ENCODE results near the gene ANKRD60. TPM values are rescaled to one million over a fixed set of nuclear protein-coding genes. Genes with fewer than 3 reads are reported as not detected.

Gene ANKRD60
- total RNA-seq, 2 donors from 2014 or later: 0.80 TPM; not detected in 1

- Histone ChIP-seq H3K36me3 (no peaks in the 10 kb centered on the region), H3K4me1 (replicated peaks) (no peaks in the 10 kb centered on the region), H3K9me3 (no peaks in the 10 kb centered on the region), H3K27me3 (replicated peaks; ENCODE audit: insufficient read depth) (peaks cover 3% of the 10 kb centered on the region), H3K27ac (no peak overlapping the region), H3K4me3 (no peak overlapping the region)
- DNase-seq (ENCODE audit: low spot score): no peak
- TF ChIP-seq CTCF (IDR thresholded peaks at IDR 0.05) (no peak), POLR2A (IDR thresholded peaks at IDR 0.05) (no peak), POLR2AphosphoS5 (IDR thresholded peaks at IDR 0.05) (no peak)
- intact Hi-C loops (cut with DNase I): no loop called here
- WGBS: 58% methylated on average over 8 of the region's 8 CpGs
These were observed 5.0 kb downstream of the ANKRD60 start for GRCh38 chr20:58223358-58223941.

- 84% methylated on average over 15 of the region's 15 CpGs for WGBS
These were observed 6.0 kb downstream of the ANKRD60 start for GRCh38 chr20:58222446-58222845.

GRCh38 chr20:58219342-58219700 is 9.1 kb downstream of the ANKRD60 start:
- Histone ChIP-seq H3K27me3 (replicated peaks; ENCODE audit: insufficient read depth) (peaks cover 3% of the 10 kb centered on the region), H3K27ac (no peak overlapping the region), H3K36me3 (no peaks in the 10 kb centered on the region), H3K4me3 (no peak overlapping the region), H3K4me1 (replicated peaks) (no peaks in the 10 kb centered on the region), H3K9me3 (no peaks in the 10 kb centered on the region)
- TF ChIP-seq POLR2A (IDR thresholded peaks at IDR 0.05) (no peak), CTCF (IDR thresholded peaks at IDR 0.05) (no peak), POLR2AphosphoS5 (IDR thresholded peaks at IDR 0.05) (no peak)
- intact Hi-C loops (cut with DNase I): no loop called here
- 87% methylated on average over 4 of the region's 4 CpGs for WGBS
- no peak for DNase-seq (ENCODE audit: low spot score)

More at GRCh38 chr20:58222446-58222845, 6.0 kb downstream of the ANKRD60 start:
- Histone ChIP-seq H3K4me3 (no peak overlapping the region), H3K9me3 (no peaks in the 10 kb centered on the region), H3K4me1 (replicated peaks) (no peaks in the 10 kb centered on the region), H3K27me3 (replicated peaks; ENCODE audit: insufficient read depth) (peaks cover 3% of the 10 kb centered on the region), H3K36me3 (no peaks in the 10 kb centered on the region), H3K27ac (no peak overlapping the region)
- intact Hi-C loops (cut with DNase I): no loop called here
- no peak for TF ChIP-seq POLR2A (IDR thresholded peaks at IDR 0.05)
- TF ChIP-seq CTCF (IDR thresholded peaks at IDR 0.05): no peak
- no peak for TF ChIP-seq POLR2AphosphoS5 (IDR thresholded peaks at IDR 0.05)
- no peak for DNase-seq (ENCODE audit: low spot score)

- Histone ChIP-seq H3K4me3 (no peak overlapping the region), H3K27me3 (replicated peaks; ENCODE audit: insufficient read depth) (peaks cover 3% of the 10 kb centered on the region), H3K36me3 (no peaks in the 10 kb centered on the region), H3K27ac (no peak overlapping the region), H3K9me3 (no peaks in the 10 kb centered on the region), H3K4me1 (replicated peaks) (no peaks in the 10 kb centered on the region)
- no peak for TF ChIP-seq POLR2A (IDR thresholded peaks at IDR 0.05)
- no peak for TF ChIP-seq CTCF (IDR thresholded peaks at IDR 0.05)
- TF ChIP-seq POLR2AphosphoS5 (IDR thresholded peaks at IDR 0.05): no peak
- intact Hi-C loops (cut with DNase I): no loop called here
- 49% methylated on average over 6 of the region's 6 CpGs for WGBS
- DNase-seq (ENCODE audit: low spot score): no peak
These were observed 9.7 kb downstream of the ANKRD60 start for GRCh38 chr20:58218665-58219341.

- WGBS: 39% methylated on average over 4 of the region's 4 CpGs
- DNase-seq (ENCODE audit: low spot score): no peak
- Histone ChIP-seq H3K36me3 (no peaks in the 10 kb centered on the region), H3K4me1 (replicated peaks) (no peaks in the 10 kb centered on the region), H3K9me3 (no peaks in the 10 kb centered on the region), H3K27ac (no peak overlapping the region), H3K4me3 (no peak overlapping the region), H3K27me3 (replicated peaks; ENCODE audit: insufficient read depth) (peaks cover 3% of the 10 kb centered on the region)
- intact Hi-C loops (cut with DNase I): no loop called here
- TF ChIP-seq CTCF (IDR thresholded peaks at IDR 0.05): no peak
- TF ChIP-seq POLR2AphosphoS5 (IDR thresholded peaks at IDR 0.05): no peak
- TF ChIP-seq POLR2A (IDR thresholded peaks at IDR 0.05): no peak
These were observed 12.1 kb downstream of the ANKRD60 start for GRCh38 chr20:58216334-58216733.
